Osteocyte (in vitro differentiated cells): ENCODE measurements around the gene RAVER2. TPM values are rescaled to one million over a fixed set of nuclear protein-coding genes. Genes with fewer than 3 reads are reported as not detected.

Experiments used
- DNase-seq: peaks from one replicate; pipeline ENCODE4 v3.0.0; 2021; ENCODE audit warnings: mixed read lengths; ENCODE audit not compliant: unreplicated experiment; ENCODE audit errors: extremely low spot score
- H3K27ac Mint-ChIP-seq: one replicate; pipeline ENCODE4 v1.8.0; 2021; ENCODE audit warnings: mild to moderate bottlenecking, mixed read lengths; ENCODE audit not compliant: unreplicated experiment
- H3K27me3 Mint-ChIP-seq: one replicate; pipeline ENCODE4 v1.8.0; 2021; ENCODE audit warnings: mixed read lengths; ENCODE audit not compliant: unreplicated experiment
- H3K36me3 Mint-ChIP-seq: one replicate; pipeline ENCODE4 v1.8.0; 2021; ENCODE audit warnings: mixed read lengths; ENCODE audit not compliant: unreplicated experiment
- H3K4me1 Mint-ChIP-seq: one replicate; pipeline ENCODE4 v1.8.0; 2021; ENCODE audit warnings: mixed read lengths; ENCODE audit not compliant: unreplicated experiment
- H3K4me3 Mint-ChIP-seq: one replicate; pipeline ENCODE4 v1.8.0; 2021; ENCODE audit warnings: mild to moderate bottlenecking, moderate library complexity, mixed read lengths; ENCODE audit not compliant: unreplicated experiment
- H3K9me3 Mint-ChIP-seq: one replicate; pipeline ENCODE4 v1.8.0; 2021; ENCODE audit warnings: mixed read lengths; ENCODE audit not compliant: unreplicated experiment
- CTCF ChIP-seq: fragments of 200-600 bp; sonication (generic); IDR thresholded peaks from 2 replicates; pipeline ENCODE4 v1.5.0; 2021; ENCODE audit warnings: antibody characterized with exemption, mild to moderate bottlenecking, moderate library complexity
- total RNA-seq: library from RNA; stranded (reverse); gene quantifications from 2 replicates; pipeline ENCODE4 v1.2.1, GENCODE V29; 2021

The RAVER2 gene
- total RNA-seq, 1 donor from 2014 or later = 7.3 TPM

GRCh38 chr1:64826991-64827390, 82.1 kb downstream of the RAVER2 start:
- Mint-ChIP-seq H3K9me3 (no peaks in the 10 kb centered on the region), H3K27ac (no peak overlapping the region), H3K36me3 (peaks cover 5% of the 10 kb centered on the region), H3K4me1 (peaks cover 10% of the 10 kb centered on the region), H3K27me3 (no peaks in the 10 kb centered on the region), H3K4me3 (no peak overlapping the region)
- no peak for TF ChIP-seq CTCF
- DNase-seq = no peak

GRCh38 chr1:64828829-64829228, 84.0 kb downstream of the RAVER2 start:
- no peak for DNase-seq
- Mint-ChIP-seq H3K36me3 (peaks cover 11% of the 10 kb centered on the region), H3K4me3 (no peak overlapping the region), H3K27me3 (no peaks in the 10 kb centered on the region), H3K9me3 (no peaks in the 10 kb centered on the region), H3K4me1 (peaks cover 8% of the 10 kb centered on the region), H3K27ac (no peak overlapping the region)
- TF ChIP-seq CTCF = no peak

- peaks cover 3% of the 10 kb centered on the region for H3K4me1 Mint-ChIP-seq
- no peak for DNase-seq
- peaks cover 18% of the 10 kb centered on the region for H3K36me3 Mint-ChIP-seq
- no peak for TF ChIP-seq CTCF
- no peak overlapping the region for H3K27ac Mint-ChIP-seq
- H3K27me3 Mint-ChIP-seq = no peaks in the 10 kb centered on the region
- no peak overlapping the region for H3K4me3 Mint-ChIP-seq
- no peaks in the 10 kb centered on the region for H3K9me3 Mint-ChIP-seq
Measured at GRCh38 chr1:64829411-64830029, 84.6 kb downstream of the RAVER2 start.

- peaks cover 19% of the 10 kb centered on the region for H3K36me3 Mint-ChIP-seq
- no peaks in the 10 kb centered on the region for H3K9me3 Mint-ChIP-seq
- H3K4me3 Mint-ChIP-seq = no peak overlapping the region
- H3K27me3 Mint-ChIP-seq = no peaks in the 10 kb centered on the region
- DNase-seq = no peak
- H3K27ac Mint-ChIP-seq = no peak overlapping the region
- no peak for TF ChIP-seq CTCF
- peaks cover 3% of the 10 kb centered on the region for H3K4me1 Mint-ChIP-seq
Measured at GRCh38 chr1:64830030-64830651, 85.3 kb downstream of the RAVER2 start.

GRCh38 chr1:64834734-64835133, 89.9 kb downstream of the RAVER2 start:
- TF ChIP-seq CTCF = no peak
- Mint-ChIP-seq H3K4me3 (no peak overlapping the region), H3K9me3 (no peaks in the 10 kb centered on the region), H3K36me3 (peaks cover 48% of the 10 kb centered on the region), H3K27me3 (no peaks in the 10 kb centered on the region), H3K4me1 (no peaks in the 10 kb centered on the region), H3K27ac (no peak overlapping the region)
- DNase-seq = no peak
